IPS DF 6.9 (cell line): ENCODE results near the gene FAM219A.

ENCODE experiments used
- DNase-seq: peaks from one replicate; pipeline ENCODE4 v3.0.0-alpha.2; 2013; ENCODE audit warnings: low read depth, low spot score
- H3K27ac ChIP-seq: one replicate; pipeline ENCODE4 v1.5.1; 2013; ENCODE audit warnings: low read length, control low read depth
- H3K27me3 ChIP-seq: 2 replicates; pipeline ENCODE4 v1.6.1; 2013; ENCODE audit warnings: mild to moderate bottlenecking, low read length; ENCODE audit not compliant: control insufficient read depth, insufficient read depth
- H3K36me3 ChIP-seq: 2 replicates; pipeline ENCODE4 v1.6.1; 2013; ENCODE audit warnings: low read length; ENCODE audit not compliant: control insufficient read depth, insufficient read depth
- H3K4me1 ChIP-seq: 2 replicates; pipeline ENCODE4 v1.6.1; 2013; ENCODE audit warnings: low read length; ENCODE audit not compliant: control insufficient read depth, insufficient read depth
- H3K4me3 ChIP-seq: 2 replicates; pipeline ENCODE4 v1.5.1; 2013; ENCODE audit warnings: mild to moderate bottlenecking, low read length
- H3K9me3 ChIP-seq: 2 replicates; pipeline ENCODE4 v1.6.1; 2013; ENCODE audit warnings: low read length, inconsistent platforms; ENCODE audit not compliant: control insufficient read depth, insufficient read depth
- WGBS: extraction: QIAGEN DNeasy Blood & Tissue Kit; methylation state at CpG from one replicate; pipeline ENCODE4 v1.1.7; 2013; ENCODE audit warnings: mixed read lengths, missing lambda C conversion rate; ENCODE audit not compliant: insufficient read length, insufficient coverage; 5-methylcytosine and 5-hydroxymethylcytosine counted together

The FAM219A gene

DNA sequence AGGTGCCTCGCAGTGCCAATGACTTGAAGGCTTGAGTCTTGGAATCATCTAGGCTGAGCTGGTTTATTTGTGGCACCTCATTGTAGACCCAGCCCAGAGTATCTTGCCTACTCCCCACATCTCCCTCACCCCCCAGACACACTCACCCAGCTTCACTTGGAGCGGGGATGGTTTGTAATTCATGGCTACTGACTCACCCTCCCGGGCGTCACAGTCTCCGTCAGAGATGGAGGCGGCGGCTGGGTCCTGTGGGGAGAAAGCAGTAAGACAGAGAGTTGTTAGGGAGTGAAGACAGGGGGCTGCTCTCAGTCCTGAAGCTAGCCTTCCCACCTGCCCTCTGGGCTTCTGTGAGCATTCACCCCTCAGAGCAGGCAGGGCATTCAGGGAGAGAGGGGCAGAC lies 52.7 kb downstream of the FAM219A start:
- H3K4me1 ChIP-seq = no peaks in the 10 kb centered on the region
- H3K36me3 ChIP-seq = no peaks in the 10 kb centered on the region
- H3K27ac ChIP-seq = no peak overlapping the region
- H3K27me3 ChIP-seq = no peaks in the 10 kb centered on the region
- no peak overlapping the region for H3K4me3 ChIP-seq
- DNase-seq = no peak
- no peaks in the 10 kb centered on the region for H3K9me3 ChIP-seq
- WGBS = no CpG with 5 or more reads among the region's 7 CpGs

DNA sequence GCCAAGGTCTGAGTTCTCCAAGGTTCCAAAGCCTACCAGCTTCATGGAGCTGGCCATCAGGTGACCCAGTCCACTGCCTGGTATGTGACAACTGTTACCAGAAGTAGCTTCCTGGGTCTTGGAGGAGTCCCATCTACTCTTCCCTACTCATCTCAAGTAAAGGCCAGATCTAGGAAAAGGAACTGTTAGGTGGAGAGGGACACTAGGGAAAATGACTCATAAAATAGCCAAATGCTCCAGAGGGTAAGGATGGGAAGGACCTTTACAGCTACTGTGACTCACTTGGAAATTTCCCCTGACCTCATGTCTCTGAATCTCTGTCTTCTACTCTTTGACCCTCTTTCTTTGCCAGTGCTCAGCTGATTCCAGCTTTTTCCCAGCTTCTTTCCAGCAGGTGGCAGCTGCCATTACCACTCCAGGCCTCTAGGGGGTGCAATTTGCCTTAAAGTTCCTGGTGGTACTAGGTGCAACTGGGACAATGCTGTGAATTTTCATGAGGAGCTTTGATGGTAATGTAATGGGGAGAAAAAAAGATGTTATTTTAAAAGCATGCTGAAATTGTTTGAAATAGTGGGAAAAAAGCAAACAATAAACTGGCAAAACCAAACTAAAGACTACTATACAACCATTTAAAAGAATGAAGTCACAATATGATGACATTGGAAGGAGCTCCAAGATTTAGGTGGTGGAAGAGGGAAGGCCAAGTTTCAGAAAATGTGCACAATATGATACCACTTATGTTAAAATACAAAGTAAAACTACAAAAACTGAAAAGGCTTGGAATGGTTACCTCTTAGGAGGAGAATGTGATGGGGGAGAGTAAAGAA lies 54.6 kb downstream of the FAM219A start:
- no peaks in the 10 kb centered on the region for H3K36me3 ChIP-seq

DNA sequence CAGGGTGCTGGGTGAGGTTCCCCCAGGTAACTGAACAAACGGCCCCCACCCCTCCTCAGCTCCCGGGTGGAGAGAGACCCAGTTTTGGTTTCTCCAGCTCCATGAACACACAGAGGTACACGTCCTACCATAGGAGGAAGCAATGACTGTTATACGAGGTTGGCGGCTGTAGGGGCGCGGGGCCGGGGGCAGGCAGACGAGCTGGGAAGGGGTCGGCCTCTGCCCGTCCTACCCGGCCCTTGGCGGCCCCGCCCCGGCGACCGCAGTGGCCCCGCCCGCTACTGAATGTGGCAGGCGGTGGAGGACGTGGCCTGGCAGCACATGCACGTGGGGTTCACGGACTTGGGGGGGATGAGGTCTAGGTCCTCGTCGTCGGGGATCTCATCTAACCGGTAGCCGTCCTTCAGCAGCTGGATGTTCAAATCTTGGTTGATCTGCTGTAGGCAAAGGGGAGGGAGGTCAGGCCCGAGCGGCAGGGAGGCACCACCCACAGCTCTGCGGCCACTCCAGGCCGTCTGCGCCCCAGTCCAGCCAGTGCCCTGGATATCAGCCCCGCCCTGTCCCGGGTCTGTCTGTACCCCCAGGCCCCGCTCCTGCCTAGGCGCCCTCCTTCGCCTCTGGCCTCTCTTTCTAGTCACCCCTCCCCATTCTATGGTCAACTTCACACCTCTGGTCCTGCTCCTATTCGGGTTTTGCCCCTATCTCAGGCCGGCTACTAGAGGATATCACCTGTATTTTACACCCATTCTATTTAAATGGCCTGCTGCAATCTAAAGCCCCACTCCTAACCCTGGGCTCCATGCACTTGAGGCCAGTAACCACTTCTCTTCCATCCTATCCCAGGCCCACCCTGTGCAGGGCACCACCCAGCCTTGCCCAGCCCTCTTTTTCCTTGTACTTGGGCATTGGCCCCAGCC lies 57.4 kb downstream of the FAM219A start:
- Histone ChIP-seq H3K9me3 (no peaks in the 10 kb centered on the region), H3K36me3 (no peaks in the 10 kb centered on the region), H3K27me3 (no peaks in the 10 kb centered on the region), H3K27ac (no peak overlapping the region), H3K4me1 (no peaks in the 10 kb centered on the region), H3K4me3 (no peak overlapping the region)
- no peak for DNase-seq
- no CpG with 5 or more reads among the region's 40 CpGs for WGBS

More for the DNA sequence above, 54.6 kb downstream of the FAM219A start:
- no peak overlapping the region for H3K4me3 ChIP-seq
- H3K4me1 ChIP-seq = no peaks in the 10 kb centered on the region
- H3K9me3 ChIP-seq = no peaks in the 10 kb centered on the region
- DNase-seq = peak; percentile 22
- no peak overlapping the region for H3K27ac ChIP-seq
- no peaks in the 10 kb centered on the region for H3K27me3 ChIP-seq

DNA sequence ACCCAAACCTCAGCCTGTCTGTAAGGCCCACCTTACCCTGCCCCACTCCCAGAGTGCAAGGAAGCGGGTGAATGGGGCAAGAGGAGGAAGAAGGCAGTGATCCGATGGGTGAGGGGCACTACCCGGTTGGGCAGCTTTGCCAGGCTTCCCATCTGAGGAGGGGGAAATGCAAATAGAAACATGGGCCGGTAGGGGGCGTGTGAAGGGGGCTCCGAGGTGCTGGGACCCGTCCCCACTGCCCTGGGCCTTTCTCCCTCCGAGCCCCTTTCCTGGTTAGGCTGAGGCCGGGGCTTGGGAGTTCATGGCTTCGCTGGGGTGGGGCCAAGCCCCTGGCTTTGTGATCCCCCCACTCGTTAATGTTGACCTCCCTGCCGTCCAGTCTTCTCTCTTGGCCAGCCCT lies 58.1 kb downstream of the FAM219A start:
- no peaks in the 10 kb centered on the region for H3K9me3 ChIP-seq
- H3K27me3 ChIP-seq = no peaks in the 10 kb centered on the region
- no peak overlapping the region for H3K4me3 ChIP-seq
- H3K4me1 ChIP-seq = no peaks in the 10 kb centered on the region
- no peak overlapping the region for H3K27ac ChIP-seq
- DNase-seq = no peak
- WGBS = no CpG with 5 or more reads among the region's 12 CpGs
- H3K36me3 ChIP-seq = no peaks in the 10 kb centered on the region

DNA sequence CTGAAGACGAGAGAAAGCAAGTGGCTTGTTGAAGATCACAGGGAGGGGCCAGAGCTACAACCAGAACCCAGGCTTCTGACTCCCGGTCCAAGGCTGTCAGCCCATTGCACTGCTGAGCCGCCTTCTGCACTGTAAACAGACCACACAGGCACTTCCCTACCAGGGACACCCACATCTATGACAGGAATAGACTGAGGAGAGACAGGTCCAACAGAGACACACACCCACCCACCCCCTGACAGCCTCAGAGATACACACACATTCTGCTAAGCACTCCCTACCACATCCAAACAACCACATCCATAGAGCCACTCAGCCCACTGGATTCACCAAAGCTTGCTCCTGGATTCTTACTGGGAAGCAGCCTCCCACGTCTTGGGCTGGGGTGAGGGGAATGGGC lies 58.6 kb downstream of the FAM219A start:
- DNase-seq = no peak
- no peaks in the 10 kb centered on the region for H3K9me3 ChIP-seq
- H3K4me1 ChIP-seq = no peaks in the 10 kb centered on the region

DNA sequence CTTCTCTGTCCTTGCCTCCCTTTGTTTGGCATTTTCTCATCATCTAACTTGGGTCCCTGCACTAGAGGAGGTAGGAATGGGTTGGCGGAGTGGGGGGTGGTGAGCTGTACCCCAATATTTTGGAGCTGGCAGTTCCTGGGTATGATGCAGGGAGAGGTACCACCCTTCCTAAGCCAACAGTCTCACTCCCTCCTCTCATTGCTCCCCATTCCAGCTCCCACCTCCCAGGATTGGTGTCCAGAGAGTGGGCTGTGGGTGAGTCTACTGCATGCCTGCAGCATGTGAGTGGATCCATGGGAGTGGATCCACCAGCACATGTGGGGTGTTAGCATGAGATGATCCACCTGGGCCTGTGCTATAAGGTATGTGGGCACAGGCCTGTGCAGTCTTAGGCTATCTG lies 59.5 kb downstream of the FAM219A start:
- H3K27ac ChIP-seq = no peak overlapping the region
- H3K27me3 ChIP-seq = no peaks in the 10 kb centered on the region
- no peak overlapping the region for H3K4me3 ChIP-seq
- WGBS = no CpG with 5 or more reads among the region's 1 CpG
- no peaks in the 10 kb centered on the region for H3K36me3 ChIP-seq
- no peaks in the 10 kb centered on the region for H3K9me3 ChIP-seq
- DNase-seq = no peak
- H3K4me1 ChIP-seq = no peaks in the 10 kb centered on the region

More for the DNA sequence above, 58.6 kb downstream of the FAM219A start:
- no peak overlapping the region for H3K4me3 ChIP-seq
- no peaks in the 10 kb centered on the region for H3K36me3 ChIP-seq
- no peak overlapping the region for H3K27ac ChIP-seq
- WGBS = no CpG with 5 or more reads among the region's 4 CpGs
- H3K27me3 ChIP-seq = no peaks in the 10 kb centered on the region

DNA sequence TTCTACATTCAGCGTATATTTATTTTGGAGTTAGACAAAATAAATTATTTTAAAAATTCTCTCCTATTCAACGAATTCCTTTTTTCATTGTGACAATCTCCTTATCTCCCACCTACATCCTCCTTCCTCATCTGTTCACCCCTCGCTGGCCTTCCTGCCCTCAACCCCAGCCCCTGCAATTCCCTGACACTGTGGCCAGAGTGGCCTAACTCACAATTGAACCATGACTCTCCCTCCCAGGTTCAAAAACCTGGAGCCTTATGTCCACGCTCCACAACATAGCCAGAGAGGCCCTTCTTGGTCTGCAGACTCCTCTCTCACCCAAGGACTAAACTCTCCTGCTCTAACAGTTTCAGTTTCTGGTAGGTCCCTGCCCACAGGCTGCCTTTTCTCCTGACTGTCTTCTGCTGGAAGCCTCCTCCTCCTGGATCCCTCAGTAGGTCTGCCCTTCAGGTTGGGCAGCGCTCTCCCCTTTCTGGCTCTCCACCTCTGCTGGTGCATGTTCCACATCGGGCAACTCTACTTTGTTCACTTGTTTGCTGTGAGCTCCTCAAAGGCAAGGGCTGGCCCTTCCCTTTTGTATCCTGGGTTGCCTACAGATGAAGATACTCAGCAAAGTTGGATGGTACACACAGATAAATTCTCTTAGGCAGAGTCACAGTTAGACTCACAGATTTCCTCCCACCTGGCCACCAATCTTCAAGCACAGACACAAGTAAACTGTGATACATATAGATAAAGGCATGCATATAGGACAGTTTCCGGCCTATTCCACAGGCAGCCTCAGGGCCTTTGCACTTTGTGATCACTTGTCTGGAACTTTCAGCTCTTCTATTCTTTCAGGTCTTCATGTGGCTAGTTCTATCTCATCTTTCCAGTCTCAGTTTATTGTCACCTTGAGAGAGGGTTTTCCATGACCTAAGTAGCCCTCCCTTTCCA lies 61.8 kb downstream of the FAM219A start:
- Histone ChIP-seq H3K9me3 (no peaks in the 10 kb centered on the region), H3K4me3 (no peak overlapping the region), H3K27ac (no peak overlapping the region), H3K36me3 (no peaks in the 10 kb centered on the region), H3K27me3 (no peaks in the 10 kb centered on the region), H3K4me1 (no peaks in the 10 kb centered on the region)
- no CpG with 5 or more reads among the region's 7 CpGs for WGBS
- DNase-seq = no peak

DNA sequence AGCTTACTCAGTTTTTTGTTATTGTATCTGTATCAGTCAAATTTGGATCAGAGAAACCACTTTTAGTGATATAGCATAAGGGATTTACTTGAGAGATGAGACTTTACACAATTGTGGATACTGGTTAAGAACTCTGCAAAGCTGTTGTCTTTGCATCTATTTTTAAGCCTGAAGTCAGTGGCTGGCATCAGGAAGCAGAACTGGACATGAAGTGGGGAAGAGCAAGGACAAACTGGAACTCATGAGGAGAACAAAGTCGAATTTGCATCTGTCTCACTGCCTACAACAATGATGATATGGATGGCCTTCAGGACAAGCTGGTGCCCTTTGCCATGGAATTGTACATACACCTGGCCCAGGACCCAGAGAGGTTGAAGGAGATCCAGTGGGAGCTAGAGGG lies 65.9 kb downstream of the FAM219A start:
- no peak overlapping the region for H3K27ac ChIP-seq
- H3K27me3 ChIP-seq = no peaks in the 10 kb centered on the region
- DNase-seq = no peak
- H3K4me3 ChIP-seq = no peak overlapping the region
- no CpG with 5 or more reads among the region's 1 CpG for WGBS
- no peaks in the 10 kb centered on the region for H3K36me3 ChIP-seq
- H3K9me3 ChIP-seq = no peaks in the 10 kb centered on the region
- no peaks in the 10 kb centered on the region for H3K4me1 ChIP-seq

DNA sequence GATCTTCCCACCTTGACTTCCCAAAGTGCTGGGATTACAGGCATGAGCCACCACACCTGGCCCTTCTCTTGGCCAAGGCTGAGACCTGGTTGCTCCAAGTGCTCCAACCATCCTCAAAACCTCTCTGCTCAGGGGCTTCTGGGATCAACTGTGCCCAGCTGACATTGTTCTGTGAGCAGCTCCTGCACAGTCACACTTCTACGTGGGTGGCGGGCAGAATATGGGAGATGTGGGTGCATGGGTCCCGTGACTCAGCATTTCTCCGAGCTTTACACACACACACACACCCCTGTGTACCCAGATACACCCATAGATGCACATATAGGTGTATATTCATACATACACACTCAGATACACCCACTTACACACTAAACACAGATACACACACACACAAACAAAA lies 71.1 kb downstream of the FAM219A start:
- WGBS = no CpG with 5 or more reads among the region's 4 CpGs
- DNase-seq = no peak
- Histone ChIP-seq H3K27me3 (no peaks in the 10 kb centered on the region), H3K4me1 (no peaks in the 10 kb centered on the region), H3K27ac (no peak overlapping the region), H3K4me3 (no peak overlapping the region), H3K9me3 (no peaks in the 10 kb centered on the region), H3K36me3 (no peaks in the 10 kb centered on the region)

DNA sequence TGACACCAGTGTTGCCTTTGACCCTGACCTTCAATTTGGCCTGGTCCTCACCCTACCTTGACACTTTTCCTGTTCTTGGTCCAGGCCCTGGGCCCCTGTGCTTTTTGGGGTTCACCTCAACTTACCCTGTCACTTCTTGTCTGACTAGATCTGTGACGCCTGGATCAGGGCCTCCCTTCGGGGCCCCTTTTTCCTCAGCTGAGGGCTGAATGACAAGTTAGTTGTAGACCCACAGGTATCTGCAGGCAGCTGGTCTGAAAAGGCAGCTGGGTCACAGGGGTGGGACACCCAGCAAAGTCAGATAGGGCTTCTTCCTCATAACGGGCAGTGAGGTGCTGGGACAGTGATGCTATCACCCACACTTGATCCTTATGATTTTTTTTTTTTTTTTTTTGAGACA lies 71.7 kb downstream of the FAM219A start:
- Histone ChIP-seq H3K4me3 (no peak overlapping the region), H3K27me3 (no peaks in the 10 kb centered on the region; the same call in 1 of the 2 replicates), H3K27ac (no peak overlapping the region), H3K9me3 (no peaks in the 10 kb centered on the region), H3K36me3 (no peaks in the 10 kb centered on the region), H3K4me1 (no peaks in the 10 kb centered on the region)
- no CpG with 5 or more reads among the region's 3 CpGs for WGBS
- DNase-seq = no peak
